Measurements from ENCODE around the gene PUM2.

Gene PUM2

DNA sequence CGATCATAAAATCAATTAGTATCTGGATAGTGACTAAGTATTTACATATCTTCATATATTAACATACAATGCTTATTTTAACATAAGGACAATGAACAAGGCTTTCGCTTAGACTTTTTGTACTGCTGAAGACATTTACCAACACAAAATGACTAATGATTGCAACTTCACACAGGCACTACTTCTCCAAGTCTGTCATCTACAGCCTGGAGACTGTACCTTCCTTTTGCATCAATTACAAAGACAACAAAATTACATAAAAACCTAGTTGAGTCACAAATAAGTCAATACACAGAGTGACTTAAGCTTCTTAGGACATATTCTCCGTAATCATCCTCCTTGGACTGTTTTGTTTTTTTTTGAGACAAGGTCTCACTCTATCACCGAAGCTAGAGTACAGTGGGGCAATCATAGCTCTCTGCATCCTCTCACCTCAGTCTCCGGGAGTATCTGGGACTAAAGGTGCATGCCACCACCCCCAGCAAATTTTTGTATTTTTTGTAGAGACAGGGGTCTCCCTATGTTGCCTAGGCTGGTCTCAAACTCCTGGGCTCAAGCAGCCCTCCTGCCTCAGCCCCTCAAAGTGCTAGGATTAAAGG is 15.9 kb downstream of the PUM2 start:
- no peak for DNase-seq

DNA sequence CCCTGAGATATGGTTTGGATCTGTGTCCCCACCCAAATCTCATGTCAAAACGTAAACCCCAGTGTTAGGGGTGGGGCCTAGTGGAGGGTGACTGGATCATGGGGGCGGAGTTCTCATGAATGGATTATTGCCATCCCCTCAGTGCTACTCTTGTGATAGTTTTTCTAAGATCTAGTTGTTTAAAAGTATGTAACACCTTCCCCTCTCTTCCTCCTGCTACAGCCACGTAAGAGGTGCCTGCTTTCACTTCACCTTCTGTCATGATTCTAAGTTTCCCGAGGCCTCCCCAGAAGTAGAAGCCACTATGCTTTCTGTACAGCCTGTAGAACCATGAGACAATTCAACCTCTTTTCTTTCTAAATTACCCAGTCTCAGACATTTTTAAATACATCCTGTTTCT is 16.9 kb downstream of the PUM2 start:
- DNase-seq: no peak

- DNase-seq: no peak
Measured at GRCh38 chr2:20330192-20330591, 20.5 kb downstream of the PUM2 start.

DNA sequence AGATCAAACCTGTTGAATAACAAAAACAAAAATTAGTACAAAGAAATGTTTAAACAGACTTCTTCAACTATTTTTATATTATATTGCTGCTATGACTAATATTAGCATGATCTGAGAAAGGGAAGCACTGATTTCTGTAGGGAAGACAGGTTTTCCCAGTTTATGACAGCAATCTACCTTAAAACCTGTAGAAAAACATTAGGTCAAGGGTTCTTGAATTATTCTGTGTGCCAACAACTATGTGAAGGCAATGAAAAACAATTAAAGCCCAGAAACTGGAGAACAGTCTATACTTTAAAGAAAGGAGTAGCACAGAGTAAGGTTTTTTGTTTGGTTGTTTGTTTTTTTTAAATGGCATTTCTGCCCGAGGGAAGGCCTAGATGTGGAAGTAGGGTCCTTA is 23.3 kb downstream of the PUM2 start:
- no peak for DNase-seq

DNA sequence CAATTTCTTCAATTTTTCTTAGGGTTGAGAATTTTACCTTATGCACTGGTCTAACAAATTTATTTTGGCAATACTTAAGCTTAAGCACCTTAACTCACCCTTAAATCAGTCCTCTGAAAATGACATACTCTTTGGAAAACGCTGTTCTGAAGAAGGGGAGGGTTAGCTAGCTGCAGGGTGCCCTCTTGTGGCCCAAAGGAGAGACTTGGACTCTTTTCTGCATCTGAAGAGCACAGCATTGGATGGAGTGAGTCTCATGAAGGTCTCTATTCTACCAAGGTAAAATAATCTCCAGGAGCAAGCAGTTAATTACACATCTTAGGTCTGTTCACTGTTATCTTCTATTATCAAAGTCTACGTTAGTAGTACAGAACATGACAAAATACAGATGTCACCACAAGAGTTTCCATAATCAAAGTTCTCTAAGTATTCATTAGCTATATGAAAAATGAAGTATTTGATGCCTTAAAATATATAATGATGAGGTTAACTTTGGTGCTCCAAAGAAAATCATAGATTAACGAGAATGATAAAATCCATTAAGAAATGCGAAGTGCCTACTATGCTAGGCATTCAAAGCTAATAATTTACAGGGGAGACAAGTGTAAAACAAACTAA is 24.4 kb downstream of the PUM2 start:
- peak; percentile 60 for DNase-seq

DNA sequence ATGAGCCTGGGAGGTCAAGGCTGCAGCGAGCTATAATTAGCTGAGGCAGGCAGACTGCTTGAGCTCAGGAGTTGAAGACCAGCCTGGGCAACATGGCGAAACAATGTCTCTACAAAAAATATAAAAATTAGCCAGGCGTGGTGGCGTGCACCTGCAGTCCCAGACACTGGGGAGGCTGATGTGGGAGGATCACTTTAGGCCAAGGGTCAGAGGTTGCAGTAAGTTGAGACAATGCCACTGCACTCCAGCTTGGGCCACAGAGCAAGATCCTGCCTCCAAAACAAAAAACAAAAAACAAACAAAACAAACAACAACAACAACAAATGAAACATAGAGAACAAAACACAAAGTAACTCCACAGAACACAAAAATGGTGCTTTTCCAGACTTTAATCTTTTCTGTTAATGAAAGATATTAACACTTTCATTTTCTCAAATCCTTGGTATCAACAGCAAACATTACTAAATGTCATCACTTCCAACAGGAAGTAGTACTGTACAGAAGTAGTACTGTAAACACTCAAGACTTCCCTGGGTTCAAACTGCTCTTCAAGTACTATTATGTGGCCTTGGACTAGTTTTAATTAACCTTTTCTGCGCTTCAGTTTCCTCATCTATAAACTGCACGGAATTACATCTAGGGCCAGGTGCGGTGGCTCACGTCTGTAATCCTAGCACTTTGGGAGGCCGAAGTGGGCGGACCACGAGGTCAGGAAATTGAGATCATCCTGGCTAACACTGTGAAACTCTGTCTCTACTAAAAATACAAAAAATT is 27.9 kb downstream of the PUM2 start:
- no peak for DNase-seq

GRCh38 chr2:20317690-20318089 is 33.0 kb downstream of the PUM2 start:
- no peak for DNase-seq

DNA sequence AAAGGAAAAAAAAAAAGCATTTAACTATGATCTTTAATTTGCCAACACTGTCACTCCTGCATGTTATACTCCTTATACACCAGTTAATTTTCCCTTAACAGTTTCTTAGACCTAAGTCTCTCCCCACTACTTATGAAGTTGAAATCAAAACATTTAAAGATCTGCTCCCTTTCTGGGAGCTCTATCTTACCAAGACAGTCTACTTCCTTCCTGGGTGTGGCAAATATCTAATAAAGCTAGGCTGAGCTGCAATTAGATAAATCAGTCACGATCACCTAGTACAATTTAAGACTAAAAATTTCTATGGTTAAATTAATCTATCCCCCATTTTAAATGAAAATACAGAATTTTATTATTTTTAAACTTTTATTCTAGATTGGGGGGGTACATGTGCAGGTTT is 33.4 kb downstream of the PUM2 start:
- DNase-seq: no peak

DNA sequence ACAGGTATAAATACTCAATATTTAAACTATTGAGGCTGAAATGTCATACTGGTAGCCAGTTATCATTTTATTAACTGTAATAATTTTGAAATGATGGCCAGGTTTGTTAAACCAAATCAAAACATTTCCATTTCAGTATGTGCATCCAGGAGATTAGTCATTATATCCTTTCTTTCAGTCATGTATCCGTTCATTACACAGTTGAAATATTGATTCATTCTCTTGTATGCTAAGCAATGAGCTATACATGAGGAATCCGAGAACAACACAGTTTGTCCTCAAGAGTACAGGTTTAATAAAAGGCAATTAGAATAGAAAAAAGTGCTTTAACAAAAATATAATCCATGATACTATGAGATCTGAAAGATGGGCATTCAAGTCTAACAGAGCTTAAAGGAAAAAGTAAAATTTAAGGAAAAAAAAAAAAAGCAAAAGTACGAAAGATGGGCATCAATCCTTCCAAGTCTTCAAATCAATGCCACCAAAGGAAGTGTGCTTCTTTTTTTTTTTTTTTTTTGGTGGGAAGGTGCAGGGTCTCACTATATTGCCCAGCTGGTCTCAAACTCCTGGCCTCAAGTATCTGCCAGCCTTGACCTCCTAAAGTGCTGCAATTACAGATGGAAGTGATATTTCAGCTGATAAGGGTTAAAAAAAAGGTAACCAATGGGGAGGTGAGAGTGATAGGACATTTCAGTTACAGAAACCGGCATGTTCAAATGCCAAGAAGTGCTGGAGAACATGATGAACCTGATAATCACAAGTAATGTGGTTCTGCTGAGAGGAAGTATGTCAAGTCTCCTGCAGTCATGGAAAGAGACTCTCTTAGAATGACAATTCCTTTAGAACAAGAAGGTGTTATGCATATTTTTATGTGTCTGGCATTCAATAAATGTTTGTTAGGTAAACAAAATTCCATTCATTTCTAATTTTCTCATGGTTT is 35.8 kb downstream of the PUM2 start:
- DNase-seq: no peak

DNA sequence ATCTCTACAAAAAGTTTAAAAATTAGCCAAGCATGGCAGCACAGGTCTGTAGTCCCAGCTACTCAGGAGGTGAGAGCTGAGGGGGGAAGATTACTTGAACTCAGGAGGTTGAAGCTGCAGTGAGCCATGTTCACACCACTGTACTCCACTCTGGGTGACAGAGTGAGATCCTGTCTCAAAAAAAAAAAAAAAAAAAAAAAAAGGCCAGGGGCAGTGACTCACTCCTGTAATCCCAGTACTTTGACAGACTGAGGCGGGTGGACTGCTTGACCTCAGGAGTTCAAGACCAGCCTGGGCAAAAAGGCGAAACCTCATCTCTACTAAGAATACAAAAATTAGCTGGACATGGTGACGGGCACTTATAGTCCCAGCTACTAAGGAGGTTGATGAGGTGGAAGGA is 37.0 kb downstream of the PUM2 start:
- DNase-seq: no peak

DNA sequence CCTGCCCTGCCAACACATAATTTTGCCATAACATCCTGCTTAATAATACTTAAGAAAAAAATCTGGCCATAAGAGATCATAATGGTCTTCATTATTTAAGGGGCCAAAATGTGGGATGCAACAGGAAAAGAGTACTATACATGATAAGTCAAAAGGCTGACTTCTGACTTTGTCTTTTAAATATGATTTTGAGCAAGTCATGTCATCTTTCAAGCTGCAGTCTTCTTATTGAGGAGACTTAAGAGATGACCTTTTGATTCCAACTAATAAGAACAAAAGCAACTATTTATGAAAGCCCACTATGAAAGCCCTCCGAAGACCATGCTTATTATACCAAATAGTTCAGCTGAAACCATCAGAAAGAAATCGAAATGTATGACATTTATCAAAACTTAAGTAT is 41.6 kb downstream of the PUM2 start:
- no peak for DNase-seq

DNA sequence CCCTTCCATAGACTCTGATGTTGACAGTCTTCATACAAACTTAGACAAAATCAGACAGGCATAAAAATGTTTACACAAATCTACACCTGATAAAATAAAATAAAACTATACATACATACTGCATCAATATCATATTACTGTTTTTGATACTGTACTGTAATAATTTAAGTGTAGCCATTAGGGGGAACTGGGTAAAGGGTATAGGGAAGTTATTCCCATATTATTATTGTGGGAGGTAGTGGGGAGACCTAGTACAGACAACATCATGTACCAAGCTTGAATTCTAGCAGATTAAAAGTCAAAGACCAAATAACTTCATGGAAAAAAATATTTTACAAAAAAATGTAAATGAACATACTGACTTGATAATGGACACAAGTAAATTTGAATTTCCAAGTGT is 43.3 kb downstream of the PUM2 start:
- no peak for DNase-seq

DNA sequence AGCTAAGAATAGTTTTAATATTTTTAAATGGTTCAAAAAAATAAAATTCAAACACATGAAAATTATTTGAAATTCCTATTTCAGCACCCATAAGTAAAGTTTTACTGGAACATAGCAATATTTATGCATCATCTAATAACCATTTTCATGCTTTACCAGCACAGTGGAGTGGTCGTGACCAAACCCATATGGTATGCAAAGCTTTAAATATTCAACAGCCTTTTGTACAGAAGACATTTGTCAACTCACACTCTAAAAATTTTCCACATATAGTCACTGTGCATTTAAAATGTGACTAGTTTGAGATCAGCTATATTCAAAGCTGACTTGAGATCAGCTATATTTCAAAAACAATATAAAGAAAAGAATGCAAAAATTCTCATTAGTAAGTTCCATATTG is 46.2 kb downstream of the PUM2 start:
- DNase-seq: no peak

GRCh38 chr2:20303966-20304365 is 46.7 kb downstream of the PUM2 start:
- no peak for DNase-seq

DNA sequence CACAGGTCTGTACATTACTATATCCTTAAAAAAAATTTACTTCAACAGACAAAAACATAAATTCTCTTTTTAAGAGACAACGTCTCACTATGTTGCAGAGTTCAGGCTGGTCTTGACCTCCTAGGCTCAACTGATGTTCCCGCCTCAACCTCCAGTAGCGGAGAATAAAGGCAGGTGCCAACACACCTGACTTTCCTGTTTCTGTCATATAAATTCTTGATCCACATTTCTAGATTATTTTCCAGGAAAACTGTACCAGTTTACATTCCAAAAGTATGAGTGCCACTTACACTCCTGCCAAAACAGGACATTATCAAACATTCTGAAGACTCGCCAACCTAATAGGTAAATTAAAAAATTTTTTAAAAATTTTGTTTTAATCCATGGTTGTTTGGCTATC is 48.6 kb downstream of the PUM2 start:
- no peak for DNase-seq

GRCh38 chr2:20300656-20301055 is 50.0 kb downstream of the PUM2 start:
- no peak for DNase-seq

DNA sequence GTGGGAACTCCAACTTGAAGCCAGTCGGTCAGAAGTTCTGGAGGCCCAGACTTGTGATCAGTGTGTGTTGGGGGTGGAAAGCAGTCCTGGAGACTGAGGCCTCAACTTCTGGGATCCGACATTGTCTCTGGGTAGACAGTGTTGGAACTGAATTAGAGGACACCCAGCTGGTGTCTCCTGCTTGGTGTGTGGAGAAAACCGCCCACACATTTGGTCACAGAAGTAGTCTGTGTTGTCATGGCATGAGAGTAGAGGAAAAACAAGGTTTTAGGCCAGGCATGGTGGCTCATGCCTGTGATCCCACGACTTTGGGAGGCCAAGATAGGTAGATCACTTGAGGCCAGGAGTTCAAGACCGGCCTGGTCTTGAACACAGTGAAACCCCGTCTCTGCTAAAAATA is 51.5 kb downstream of the PUM2 start:
- DNase-seq: no peak

GRCh38 chr2:20294231-20294630 is 56.4 kb downstream of the PUM2 start:
- no peak for DNase-seq

GRCh38 chr2:20292984-20293383 is 57.7 kb downstream of the PUM2 start:
- DNase-seq: no peak

DNA sequence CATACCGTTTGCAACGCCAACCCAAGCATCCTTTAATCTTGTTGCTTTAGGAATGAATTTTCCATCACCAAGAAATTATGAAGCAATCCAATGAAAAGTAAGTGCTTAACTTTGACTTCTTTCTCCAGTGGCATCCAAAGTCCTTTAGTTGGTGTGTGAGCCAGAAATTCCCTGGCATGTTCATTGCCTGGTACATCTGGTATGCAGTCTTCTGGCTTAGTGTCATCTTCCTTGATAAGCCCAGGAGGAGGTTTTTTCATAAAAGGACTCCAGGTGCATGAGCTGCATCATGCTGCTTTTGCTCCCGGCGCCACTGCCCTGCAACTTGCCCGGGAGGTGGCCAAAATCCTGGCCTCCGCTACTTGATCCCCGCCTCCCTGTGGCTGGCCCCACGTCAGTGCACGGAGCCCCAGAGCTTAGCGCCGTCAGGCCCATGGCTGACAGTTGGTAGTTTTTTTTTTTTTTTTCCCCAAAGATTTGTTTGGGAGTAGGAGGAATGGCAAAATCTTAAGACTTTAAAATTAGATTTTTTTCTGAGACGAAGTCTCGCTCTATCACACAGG is 58.7 kb downstream of the PUM2 start:
- DNase-seq: no peak

DNA sequence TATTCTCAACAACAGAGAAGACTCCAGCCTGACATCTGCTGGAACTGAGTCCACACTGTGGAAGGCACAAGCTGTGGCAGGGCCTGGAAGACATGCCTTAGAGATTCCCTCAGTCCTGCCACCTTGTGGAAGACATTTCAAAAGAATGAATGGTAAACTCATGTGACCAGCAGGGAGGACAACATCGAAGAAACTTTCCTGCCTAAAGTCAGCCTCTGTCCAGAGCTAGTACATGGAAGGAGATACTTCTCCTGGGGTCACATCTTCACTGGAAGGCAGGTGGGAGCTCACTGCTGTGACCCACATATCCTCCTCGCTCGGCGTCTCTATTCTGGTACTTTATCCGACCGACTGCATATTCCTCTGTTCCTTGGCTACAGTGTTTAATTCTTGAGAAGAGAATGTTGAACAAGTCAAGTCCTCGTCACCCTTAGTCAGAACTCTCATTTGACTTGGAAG is 59.5 kb downstream of the PUM2 start:
- peak; percentile 7 for DNase-seq

DNA sequence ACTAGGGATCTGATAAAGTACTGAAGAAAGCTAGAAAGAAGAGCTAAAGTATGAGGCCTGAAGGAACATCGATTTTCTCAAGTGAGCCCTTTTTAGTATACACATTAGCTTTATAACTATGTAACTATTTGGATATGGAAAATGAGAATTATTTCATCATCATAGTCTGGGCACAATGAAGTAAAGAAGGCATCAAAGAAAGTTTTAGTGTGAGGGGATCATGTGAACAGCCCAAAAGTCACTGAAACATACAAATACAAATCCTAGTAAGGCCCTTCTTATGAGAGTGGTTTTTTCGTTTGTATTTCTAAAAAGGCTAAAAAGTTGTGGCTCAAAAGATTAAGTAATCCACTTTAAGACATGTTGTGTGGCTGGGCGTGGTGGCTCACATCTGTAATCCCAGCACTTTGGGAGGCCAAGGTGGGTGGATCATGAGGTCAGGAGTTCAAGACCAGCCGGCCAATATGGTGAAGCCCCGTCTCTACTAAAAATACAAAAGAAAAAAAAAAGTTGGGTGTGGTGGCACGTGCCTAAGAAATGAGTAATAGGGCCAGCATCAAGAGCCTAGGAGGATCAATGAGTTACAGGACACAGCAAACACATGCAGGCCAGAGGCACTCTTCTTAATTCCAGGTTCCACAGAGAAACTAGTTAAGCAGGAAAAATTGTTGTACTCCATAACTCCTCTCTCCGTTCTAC is 61.9 kb downstream of the PUM2 start:
- DNase-seq: no peak
